Omental fat pad (tissue), 4 donors: ENCODE measurements around the gene RALGDS. TPM values are rescaled to one million over a fixed set of nuclear protein-coding genes. Genes with fewer than 3 reads are reported as not detected.

Source experiments
- ATAC-seq: fragments of 150-250 bp; one replicate; pipeline ENCODE4 v1.9.1; 2016; ENCODE audit warnings: mild to moderate bottlenecking, moderate library complexity; ENCODE audit not compliant: low FRiP score
- DNase-seq: peaks from one replicate; pipeline ENCODE4 v3.0.0-alpha.2; 2019; ENCODE audit warnings: low spot score
- total RNA-seq, 4 donors: library from RNA; depleted of rRNA; stranded (reverse); fragments of >200 nt; gene quantifications; one replicate each; pipeline ENCODE4 v1.1.0, GENCODE V29; 2016
- TF ChIP-seq, protein P1 (sequence below), 3 donors: fragments of 450-650 bp; IDR thresholded peaks; one replicate each; pipeline ENCODE4 v1.5.1; 2016 to 2017; ENCODE audit warnings: antibody characterized with exemption in 3 of 3, mild to moderate bottlenecking in 3 of 3, moderate library complexity in 2 of 3

The RALGDS gene
- total RNA-seq, 4 donors from 2014 or later: 33.9 to 177 (median 68.9) TPM

DNA sequence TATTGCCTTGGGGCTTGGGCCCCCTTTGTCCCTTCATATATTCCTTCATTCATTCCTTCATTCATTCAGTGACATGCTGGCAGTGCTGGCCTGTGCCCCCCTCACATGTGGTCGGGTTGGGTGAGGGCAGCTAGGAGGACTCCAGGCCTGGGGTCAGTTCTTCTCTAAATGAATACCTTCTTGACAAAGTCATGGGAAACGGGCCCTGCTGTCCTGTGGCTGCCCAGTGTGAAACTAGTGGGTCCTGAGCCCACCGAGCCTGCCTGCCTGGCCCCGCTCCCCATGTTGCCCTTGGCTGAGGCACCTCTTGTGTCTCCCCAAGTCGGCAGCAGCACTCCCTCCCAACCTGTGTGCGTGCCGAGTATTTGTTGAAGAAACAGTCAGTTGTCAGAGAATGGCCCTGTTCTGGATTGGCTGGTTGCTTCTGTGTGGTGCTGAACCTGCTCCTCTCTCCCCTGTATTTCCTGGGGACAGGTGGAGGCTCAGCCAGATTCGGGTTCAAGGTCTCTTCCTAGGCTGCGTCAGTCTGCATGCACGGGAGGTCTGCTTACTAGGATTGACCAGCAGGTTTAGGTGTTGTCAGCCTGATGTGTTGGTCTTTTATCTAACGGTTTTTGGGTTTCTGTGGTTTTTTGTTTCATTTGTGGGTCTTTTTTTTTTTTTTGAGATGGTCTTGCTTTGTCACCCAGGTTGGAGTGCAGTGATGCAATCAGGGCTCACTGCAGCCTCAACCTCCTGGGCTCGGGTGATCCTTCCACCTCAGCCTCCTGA, 62.3 kb downstream of the RALGDS start:
- no peak for ATAC-seq
- TF ChIP-seq, protein P1, sequence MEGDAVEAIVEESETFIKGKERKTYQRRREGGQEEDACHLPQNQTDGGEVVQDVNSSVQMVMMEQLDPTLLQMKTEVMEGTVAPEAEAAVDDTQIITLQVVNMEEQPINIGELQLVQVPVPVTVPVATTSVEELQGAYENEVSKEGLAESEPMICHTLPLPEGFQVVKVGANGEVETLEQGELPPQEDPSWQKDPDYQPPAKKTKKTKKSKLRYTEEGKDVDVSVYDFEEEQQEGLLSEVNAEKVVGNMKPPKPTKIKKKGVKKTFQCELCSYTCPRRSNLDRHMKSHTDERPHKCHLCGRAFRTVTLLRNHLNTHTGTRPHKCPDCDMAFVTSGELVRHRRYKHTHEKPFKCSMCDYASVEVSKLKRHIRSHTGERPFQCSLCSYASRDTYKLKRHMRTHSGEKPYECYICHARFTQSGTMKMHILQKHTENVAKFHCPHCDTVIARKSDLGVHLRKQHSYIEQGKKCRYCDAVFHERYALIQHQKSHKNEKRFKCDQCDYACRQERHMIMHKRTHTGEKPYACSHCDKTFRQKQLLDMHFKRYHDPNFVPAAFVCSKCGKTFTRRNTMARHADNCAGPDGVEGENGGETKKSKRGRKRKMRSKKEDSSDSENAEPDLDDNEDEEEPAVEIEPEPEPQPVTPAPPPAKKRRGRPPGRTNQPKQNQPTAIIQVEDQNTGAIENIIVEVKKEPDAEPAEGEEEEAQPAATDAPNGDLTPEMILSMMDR (IDR thresholded peaks at IDR 0.05): no peak
- no peak for DNase-seq

DNA sequence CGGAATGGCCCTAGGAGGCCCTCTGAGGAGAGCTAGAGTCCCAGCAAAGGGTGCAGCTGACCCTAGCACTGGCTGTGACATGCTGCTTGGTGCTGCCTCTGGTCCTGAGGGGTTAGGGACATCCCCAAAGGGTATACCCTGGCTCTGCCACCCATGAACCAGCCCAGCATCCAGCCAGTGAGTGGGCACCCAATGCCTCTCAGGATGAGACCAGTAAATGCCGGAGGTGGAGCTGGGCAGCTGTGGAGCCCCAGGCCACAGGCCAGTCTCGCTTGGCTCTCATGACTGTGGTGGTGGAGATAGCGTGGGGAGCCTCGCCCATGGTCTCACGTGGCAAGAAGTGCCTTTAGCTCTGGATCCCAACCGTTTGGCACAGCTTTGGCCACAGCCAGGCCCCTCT, 63.0 kb downstream of the RALGDS start:
- TF ChIP-seq, protein P1 (IDR thresholded peaks at IDR 0.05): no peak
- ATAC-seq (no peak), DNase-seq (no peak)

DNA sequence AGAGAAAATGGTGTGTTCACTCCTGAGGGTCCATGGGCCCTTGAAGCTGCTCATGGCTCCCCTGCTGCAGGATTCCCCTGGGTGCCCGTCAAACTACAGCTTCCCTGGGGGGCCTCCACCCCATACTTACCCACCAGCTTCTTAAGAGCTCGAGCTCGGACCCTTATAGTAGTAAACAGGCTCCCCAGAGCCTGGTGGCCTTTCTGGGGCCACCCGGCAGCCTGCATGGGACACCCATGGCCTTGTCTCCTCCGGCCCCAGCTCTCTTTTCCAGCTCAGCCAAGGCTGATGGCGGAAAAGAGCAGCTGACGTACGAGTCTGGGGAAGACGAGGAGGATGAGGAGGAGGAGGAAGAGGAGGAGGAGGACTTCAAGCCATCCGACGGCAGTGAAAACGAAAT, 63.5 kb downstream of the RALGDS start:
- no peak for ATAC-seq
- DNase-seq: no peak
- TF ChIP-seq, protein P1 (IDR thresholded peaks at IDR 0.05): no peak

DNA sequence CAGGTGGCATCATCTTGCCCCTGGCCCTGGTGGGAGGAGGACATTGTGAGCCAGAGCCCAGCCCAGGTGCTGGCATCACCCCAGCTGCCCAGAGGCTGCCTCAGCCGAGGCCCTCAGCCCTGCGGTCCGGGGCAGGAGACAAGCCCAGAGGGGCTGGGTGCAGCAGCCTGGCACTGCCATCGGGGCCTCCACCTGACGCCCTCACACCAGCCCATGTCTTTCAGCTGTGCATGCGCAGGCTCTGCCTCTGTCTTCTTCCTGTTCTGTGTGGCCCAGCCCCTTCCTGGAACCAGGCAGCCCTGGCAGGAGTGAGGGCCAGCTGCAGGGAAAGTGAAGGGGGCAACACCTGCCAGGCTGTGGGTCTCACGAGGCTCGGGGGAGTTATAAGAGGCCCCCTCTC, 64.0 kb downstream of the RALGDS start:
- DNase-seq (no peak), ATAC-seq (no peak)
- TF ChIP-seq, protein P1 (IDR thresholded peaks at IDR 0.05): no peak

DNA sequence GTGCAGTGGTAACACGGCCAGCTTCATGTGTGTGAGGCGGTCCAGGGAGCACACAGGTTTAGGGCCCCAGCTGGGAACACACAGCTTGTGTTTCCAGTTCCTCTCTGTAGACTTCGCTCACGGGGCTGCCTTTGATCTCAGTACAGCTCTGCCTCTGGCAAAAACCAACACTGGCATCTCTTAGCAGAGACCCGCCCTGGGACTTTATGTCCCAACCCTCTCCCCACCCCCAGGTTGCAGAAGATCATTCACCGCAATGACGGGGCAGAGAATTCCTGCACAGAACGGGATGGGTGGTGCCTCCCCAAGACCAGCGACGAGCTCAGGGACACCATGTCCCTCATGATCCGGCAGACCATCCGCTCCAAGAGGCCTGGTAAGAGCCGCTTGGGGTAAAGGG, 64.5 kb downstream of the RALGDS start:
- ATAC-seq: no peak
- no peak for DNase-seq
- TF ChIP-seq, protein P1 (IDR thresholded peaks at IDR 0.05): no peak

DNA sequence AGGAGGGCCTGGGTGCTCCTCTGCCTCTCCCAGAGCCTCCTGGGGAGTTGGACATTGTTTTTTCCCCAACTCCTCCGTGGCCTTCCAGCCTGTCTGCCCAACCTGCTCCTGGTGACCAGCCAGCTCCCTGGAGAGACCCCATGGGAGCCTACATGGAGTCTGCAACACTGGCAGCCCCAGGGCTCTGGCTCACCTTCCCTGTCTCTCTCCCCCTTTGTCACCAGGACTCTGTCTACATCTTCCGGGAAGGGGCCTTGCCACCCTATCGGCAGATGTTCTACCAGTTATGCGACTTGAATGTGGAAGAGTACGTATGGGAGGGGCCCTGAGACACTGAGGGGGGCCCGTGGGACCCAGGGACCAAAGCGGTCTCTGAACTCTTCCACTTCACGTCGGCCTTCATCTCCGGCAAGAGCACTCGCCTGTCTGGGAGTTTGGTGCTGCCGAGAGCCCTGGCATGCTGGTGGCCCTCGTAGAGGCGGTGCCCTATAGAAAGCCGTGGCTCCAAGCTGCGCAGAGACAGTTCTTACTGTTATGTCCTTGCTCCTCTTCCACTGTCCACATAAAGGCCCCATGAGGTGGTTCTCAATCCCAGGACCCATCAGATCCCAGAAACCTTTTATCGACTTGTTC, 65.1 kb downstream of the RALGDS start:
- ATAC-seq: no peak
- DNase-seq: no peak
- TF ChIP-seq, protein P1 (IDR thresholded peaks at IDR 0.05): no peak

DNA sequence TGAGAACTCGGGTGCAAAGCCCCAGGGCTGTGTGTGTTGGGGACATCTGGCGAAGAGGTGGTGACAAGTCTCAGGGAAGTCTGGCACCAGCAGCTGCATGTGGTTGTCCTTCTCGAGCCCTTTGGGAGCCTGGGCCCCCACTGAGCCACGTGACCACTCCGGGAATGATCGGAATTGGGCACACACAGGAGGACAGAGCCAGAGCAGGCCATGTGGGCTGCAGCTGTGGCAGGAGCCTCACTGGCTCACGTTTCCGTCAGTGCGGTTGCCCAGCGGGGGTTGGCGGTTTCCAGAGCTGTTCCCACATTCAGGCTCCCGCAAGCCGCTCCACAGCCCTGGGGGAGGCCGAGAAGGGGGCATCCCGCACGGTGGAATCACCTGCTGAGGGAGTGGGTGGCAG, 66.1 kb downstream of the RALGDS start:
- TF ChIP-seq, protein P1 (IDR thresholded peaks at IDR 0.05): no peak
- ATAC-seq (no peak), DNase-seq (no peak)
